SU-DHL-6 (cell line): Measurements from ENCODE around the gene ANKFY1.

Experiments used
- H2AFZ ChIP-seq: fragments of 200-600 bp; sonication (generic); 2 replicates; pipeline ENCODE4 v1.6.1; 2014; ENCODE audit warnings: low read depth, mild to moderate bottlenecking, moderate library complexity, mixed read lengths, antibody characterized with exemption, low read length; ENCODE audit not compliant: severe bottlenecking
- H3F3A ChIP-seq: fragments of 200-600 bp; shearing (Covaris generic); 2 replicates; pipeline ENCODE4 v1.6.0; 2016; ENCODE audit warnings: antibody characterized with exemption, mild to moderate bottlenecking; ENCODE audit not compliant: insufficient read depth
- H3K27ac ChIP-seq: fragments of 200-600 bp; sonication (generic); 2 replicates; pipeline ENCODE4 v1.5.1; 2016; ENCODE audit warnings: low read depth, mild to moderate bottlenecking, low read length, moderate library complexity, mixed read lengths
- H3K27me3 ChIP-seq: fragments of 200-600 bp; sonication (generic), shearing (Covaris generic); 2 replicates; pipeline ENCODE4 v1.6.0; 2014; ENCODE audit warnings: mild to moderate bottlenecking, low read length
- H3K36me3 ChIP-seq: fragments of 200-600 bp; sonication (generic); 2 replicates; pipeline ENCODE4 v1.6.1; 2014; ENCODE audit warnings: mild to moderate bottlenecking, low read length, mixed read lengths
- H3K4me2 ChIP-seq: fragments of 300-600, 200-600 bp; shearing (Covaris generic), sonication (generic); 2 replicates; pipeline ENCODE4 v1.6.0; 2014; ENCODE audit warnings: low read length, low read depth, mild to moderate bottlenecking; ENCODE audit not compliant: poor library complexity, severe bottlenecking
- H3K4me3 ChIP-seq: fragments of 200-600 bp; sonication (generic); 2 replicates; pipeline ENCODE4 v1.5.1; 2014; ENCODE audit warnings: antibody characterized with exemption, low read length, mild to moderate bottlenecking, mixed read lengths; ENCODE audit not compliant: insufficient read depth, poor library complexity, severe bottlenecking
- H3K79me2 ChIP-seq: fragments of 200-600 bp; sonication (generic); 2 replicates; pipeline ENCODE4 v1.6.1; 2014; ENCODE audit warnings: mild to moderate bottlenecking, low read length, moderate library complexity; ENCODE audit not compliant: insufficient read depth
- H3K9ac ChIP-seq: fragments of 200-600 bp; sonication (generic); 2 replicates; pipeline ENCODE4 v1.7.0; 2014; ENCODE audit warnings: mild to moderate bottlenecking, low read length
- H3K9me2 ChIP-seq: fragments of 200-600 bp; sonication (generic); replicated peaks from 2 replicates; pipeline ENCODE4 v1.6.1; 2014; ENCODE audit warnings: low read length; ENCODE audit not compliant: insufficient read depth
- H3K9me3 ChIP-seq: fragments of 200-600 bp; sonication (generic); 2 replicates; pipeline ENCODE4 v1.6.1; 2014; ENCODE audit warnings: low read length, mixed read lengths; ENCODE audit not compliant: insufficient read depth
- H4K20me1 ChIP-seq: fragments of 200-600 bp; sonication (generic); 2 replicates; pipeline ENCODE4 v1.6.1; 2014; ENCODE audit warnings: low read depth, mild to moderate bottlenecking, antibody characterized with exemption, low read length, moderate library complexity, mixed read lengths
- EZH2phosphoT487 ChIP-seq: fragments of 200-600 bp; sonication (generic), shearing (Covaris generic); conservative IDR thresholded peaks from 2 replicates; pipeline ENCODE4 v1.6.1; 2018; ENCODE audit warnings: mild to moderate bottlenecking, antibody characterized with exemption, low read length, moderate library complexity, mixed read lengths
- TF ChIP-seq, protein P1 (sequence below): fragments of 200-600 bp; sonication (generic); IDR thresholded peaks from one replicate; pipeline ENCODE4 v1.5.1; 2017; ENCODE audit warnings: antibody characterized with exemption, mild to moderate bottlenecking, low read length, moderate library complexity; ENCODE audit not compliant: insufficient read depth, poor library complexity, severe bottlenecking

ANKFY1 gene

GRCh38 chr17:4175921-4176807 is 87.6 kb downstream of the ANKFY1 start:
- H3K36me3 ChIP-seq, result peaks cover 6% of the 10 kb centered on the region; the same call in 1 of the 2 replicates
- H3K79me2 ChIP-seq, result no peaks in the 10 kb centered on the region
- H3K9me2 ChIP-seq, result no peaks in the 10 kb centered on the region
- TF ChIP-seq, protein P1, sequence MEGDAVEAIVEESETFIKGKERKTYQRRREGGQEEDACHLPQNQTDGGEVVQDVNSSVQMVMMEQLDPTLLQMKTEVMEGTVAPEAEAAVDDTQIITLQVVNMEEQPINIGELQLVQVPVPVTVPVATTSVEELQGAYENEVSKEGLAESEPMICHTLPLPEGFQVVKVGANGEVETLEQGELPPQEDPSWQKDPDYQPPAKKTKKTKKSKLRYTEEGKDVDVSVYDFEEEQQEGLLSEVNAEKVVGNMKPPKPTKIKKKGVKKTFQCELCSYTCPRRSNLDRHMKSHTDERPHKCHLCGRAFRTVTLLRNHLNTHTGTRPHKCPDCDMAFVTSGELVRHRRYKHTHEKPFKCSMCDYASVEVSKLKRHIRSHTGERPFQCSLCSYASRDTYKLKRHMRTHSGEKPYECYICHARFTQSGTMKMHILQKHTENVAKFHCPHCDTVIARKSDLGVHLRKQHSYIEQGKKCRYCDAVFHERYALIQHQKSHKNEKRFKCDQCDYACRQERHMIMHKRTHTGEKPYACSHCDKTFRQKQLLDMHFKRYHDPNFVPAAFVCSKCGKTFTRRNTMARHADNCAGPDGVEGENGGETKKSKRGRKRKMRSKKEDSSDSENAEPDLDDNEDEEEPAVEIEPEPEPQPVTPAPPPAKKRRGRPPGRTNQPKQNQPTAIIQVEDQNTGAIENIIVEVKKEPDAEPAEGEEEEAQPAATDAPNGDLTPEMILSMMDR, result no peak
- TF ChIP-seq EZH2phosphoT487, result no peak
- no peak overlapping the region for H3K4me3 ChIP-seq
- H3F3A ChIP-seq, result no peaks in the 10 kb centered on the region
- H3K9ac ChIP-seq, result no peak overlapping the region
- H3K9me3 ChIP-seq, result no peaks in the 10 kb centered on the region
- H4K20me1 ChIP-seq, result no peaks in the 10 kb centered on the region
- H2AFZ ChIP-seq, result no peak overlapping the region
- no peak overlapping the region for H3K4me2 ChIP-seq
- H3K27me3 ChIP-seq, result no peaks in the 10 kb centered on the region
- H3K27ac ChIP-seq, result no peak overlapping the region

- Histone ChIP-seq H3F3A (no peaks in the 10 kb centered on the region), H3K4me3 (no peak overlapping the region), H3K36me3 (peaks cover 6% of the 10 kb centered on the region; the same call in 1 of the 2 replicates), H3K79me2 (no peaks in the 10 kb centered on the region), H3K4me2 (no peak overlapping the region), H4K20me1 (no peaks in the 10 kb centered on the region), H3K27me3 (no peaks in the 10 kb centered on the region), H2AFZ (no peak overlapping the region), H3K9me3 (no peaks in the 10 kb centered on the region), H3K27ac (no peak overlapping the region), H3K9me2 (no peaks in the 10 kb centered on the region), H3K9ac (no peak overlapping the region)
- TF ChIP-seq, protein P1, result no peak
- no peak for TF ChIP-seq EZH2phosphoT487
Measured at GRCh38 chr17:4174556-4174955, 89.2 kb downstream of the ANKFY1 start.

GRCh38 chr17:4173781-4174180 is 90.0 kb downstream of the ANKFY1 start:
- H3K36me3 ChIP-seq, result peaks cover 6% of the 10 kb centered on the region; the same call in 1 of the 2 replicates
- H3K79me2 ChIP-seq, result no peaks in the 10 kb centered on the region
- no peaks in the 10 kb centered on the region for H3K27me3 ChIP-seq
- TF ChIP-seq, protein P1, result no peak
- TF ChIP-seq EZH2phosphoT487, result no peak
- H3K9ac ChIP-seq, result no peak overlapping the region
- no peak overlapping the region for H2AFZ ChIP-seq
- H3K9me3 ChIP-seq, result no peaks in the 10 kb centered on the region
- H3F3A ChIP-seq, result no peaks in the 10 kb centered on the region
- H3K4me2 ChIP-seq, result no peak overlapping the region
- H3K27ac ChIP-seq, result no peak overlapping the region
- no peaks in the 10 kb centered on the region for H4K20me1 ChIP-seq
- H3K9me2 ChIP-seq, result no peaks in the 10 kb centered on the region
- no peak overlapping the region for H3K4me3 ChIP-seq
